ENCODE data around the gene ARHGAP4. TPM values are rescaled to one million over a fixed set of nuclear protein-coding genes. Genes with fewer than 3 reads are reported as not detected.

The ARHGAP4 gene
- total and polyA plus RNA-seq, 8 donors, result 21.9 to 96.2 (median 26.3) TPM

GRCh38 chrX:153902385-153902784, 23.7 kb downstream of the ARHGAP4 start:
- intact Hi-C loops (cut with DNase I), result no loop called here
- TF ChIP-seq, protein P1, sequence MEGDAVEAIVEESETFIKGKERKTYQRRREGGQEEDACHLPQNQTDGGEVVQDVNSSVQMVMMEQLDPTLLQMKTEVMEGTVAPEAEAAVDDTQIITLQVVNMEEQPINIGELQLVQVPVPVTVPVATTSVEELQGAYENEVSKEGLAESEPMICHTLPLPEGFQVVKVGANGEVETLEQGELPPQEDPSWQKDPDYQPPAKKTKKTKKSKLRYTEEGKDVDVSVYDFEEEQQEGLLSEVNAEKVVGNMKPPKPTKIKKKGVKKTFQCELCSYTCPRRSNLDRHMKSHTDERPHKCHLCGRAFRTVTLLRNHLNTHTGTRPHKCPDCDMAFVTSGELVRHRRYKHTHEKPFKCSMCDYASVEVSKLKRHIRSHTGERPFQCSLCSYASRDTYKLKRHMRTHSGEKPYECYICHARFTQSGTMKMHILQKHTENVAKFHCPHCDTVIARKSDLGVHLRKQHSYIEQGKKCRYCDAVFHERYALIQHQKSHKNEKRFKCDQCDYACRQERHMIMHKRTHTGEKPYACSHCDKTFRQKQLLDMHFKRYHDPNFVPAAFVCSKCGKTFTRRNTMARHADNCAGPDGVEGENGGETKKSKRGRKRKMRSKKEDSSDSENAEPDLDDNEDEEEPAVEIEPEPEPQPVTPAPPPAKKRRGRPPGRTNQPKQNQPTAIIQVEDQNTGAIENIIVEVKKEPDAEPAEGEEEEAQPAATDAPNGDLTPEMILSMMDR (IDR thresholded peaks at IDR 0.05), result no peak

GRCh38 chrX:153901753-153902140, 24.3 kb downstream of the ARHGAP4 start:
- H3K4me1 ChIP-seq, result peaks cover 0 to 32% of the 10 kb centered on the region in 2 donors
- no peak overlapping the region for H3K27ac ChIP-seq
- no peak overlapping the region for H3K4me3 ChIP-seq
- ATAC-seq (no peak), DNase-seq (no peak)
- TF ChIP-seq, protein P1 (IDR thresholded peaks at IDR 0.05), result no peak
- intact Hi-C loops (cut with DNase I), result no loop called here
- H3K9me3 ChIP-seq, result no peaks in the 10 kb centered on the region
- no peaks in the 10 kb centered on the region for H3K36me3 ChIP-seq
- no peaks in the 10 kb centered on the region for H3K27me3 ChIP-seq

More at GRCh38 chrX:153902385-153902784, 23.7 kb downstream of the ARHGAP4 start:
- peaks cover 0 to 5% of the 10 kb centered on the region in 2 donors for H3K36me3 ChIP-seq
- ATAC-seq, result no peak
- DNase-seq, result no peak
- no peaks in the 10 kb centered on the region for H3K27me3 ChIP-seq
- H3K4me3 ChIP-seq, result no peak overlapping the region
- H3K4me1 ChIP-seq, result peaks cover 0 to 32% of the 10 kb centered on the region in 2 donors
- H3K27ac ChIP-seq, result no peak overlapping the region
- no peaks in the 10 kb centered on the region for H3K9me3 ChIP-seq

- no peaks in the 10 kb centered on the region for H3K36me3 ChIP-seq
- TF ChIP-seq, protein P1 (IDR thresholded peaks at IDR 0.05), result peak in 1 of 2 donors; percentile 10
- intact Hi-C loops (cut with DNase I), result no loop called here
- H3K9me3 ChIP-seq, result no peaks in the 10 kb centered on the region
- peak overlapping the region in 1 of 2 donors; percentile 66 for H3K27ac ChIP-seq
- peaks cover 0 to 32% of the 10 kb centered on the region in 2 donors for H3K4me1 ChIP-seq
- no peak overlapping the region for H3K4me3 ChIP-seq
- ATAC-seq, result peak; percentile 72
- peak in 3 of 4 donors; percentile 24 to 79 (median 77) for DNase-seq
- H3K27me3 ChIP-seq, result no peaks in the 10 kb centered on the region
Measured at GRCh38 chrX:153900831-153901752, 25.0 kb downstream of the ARHGAP4 start.

- no peak overlapping the region for H3K27ac ChIP-seq
- no peaks in the 10 kb centered on the region for H3K27me3 ChIP-seq
- intact Hi-C loops (cut with DNase I), result loop anchor here in 1 of 2 donors (10.0 kb wide), 1 partner anchor 63 kb away; the partner anchor contains the start of gene PDZD4
- DNase-seq (no peak), ATAC-seq (no peak)
- peaks cover 0 to 17% of the 10 kb centered on the region in 2 donors for H3K4me1 ChIP-seq
- no peaks in the 10 kb centered on the region for H3K36me3 ChIP-seq
- TF ChIP-seq, protein P1 (IDR thresholded peaks at IDR 0.05), result no peak
- H3K9me3 ChIP-seq, result no peaks in the 10 kb centered on the region
- no peak overlapping the region for H3K4me3 ChIP-seq
Measured at GRCh38 chrX:153897899-153898298, 28.2 kb downstream of the ARHGAP4 start.

DNA sequence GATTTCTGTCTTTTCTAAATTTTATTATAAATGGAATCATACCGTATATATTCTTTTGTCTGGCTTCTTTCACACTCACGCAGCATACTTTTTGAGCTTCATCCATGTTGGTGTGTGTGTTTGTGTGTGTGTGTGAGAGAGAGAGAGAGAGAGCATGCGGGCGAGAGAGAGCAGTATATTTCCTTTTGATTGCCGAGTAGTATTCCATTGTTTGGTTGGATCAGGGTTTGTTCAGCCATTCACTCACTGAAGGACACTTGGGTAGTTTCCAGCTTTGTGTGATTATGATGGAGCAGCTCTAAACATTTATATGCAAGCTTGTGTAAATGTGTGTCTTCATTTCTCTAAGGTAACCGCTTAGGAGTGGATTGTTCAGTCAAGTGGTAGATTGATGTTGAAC, 36.9 kb downstream of the ARHGAP4 start:
- intact Hi-C loops (cut with DNase I), result no loop called here
- Histone ChIP-seq H3K4me1 (peaks cover 0 to 3% of the 10 kb centered on the region in 2 donors), H3K9me3 (no peaks in the 10 kb centered on the region), H3K27ac (no peak overlapping the region), H3K36me3 (no peaks in the 10 kb centered on the region), H3K4me3 (no peak overlapping the region), H3K27me3 (peaks cover 40 to 41% of the 10 kb centered on the region in 2 donors)
- ATAC-seq, result no peak
- TF ChIP-seq, protein P1 (IDR thresholded peaks at IDR 0.05), result no peak
- DNase-seq, result no peak

All from left lung (tissue), 10 donors.